WTC11 (cell line): ENCODE data around the gene CNTNAP2. TPM values are rescaled to one million over a fixed set of nuclear protein-coding genes. Genes with fewer than 3 reads are reported as not detected.

Experiments
- ATAC-seq: fragments of 200-7000 bp; cut with Tn5 transposase; 2 replicates; pipeline ENCODE4 v1.10.0; 2021; ENCODE audit warnings: mild to moderate bottlenecking, moderate library complexity
- CTCF ChIA-PET: fragments of 300-600 bp; sonication (Branson Sonifier 250); formaldehyde crosslinking; loops from one replicate; lab custom pipeline; 2021; ENCODE audit warnings: antibody characterized with exemption; lab: Charles Lee
- POLR2A ChIA-PET: fragments of 350-600 bp; sonication (Branson Sonifier 250); formaldehyde crosslinking; loops from one replicate; lab custom pipeline; 2021; ENCODE audit warnings: antibody characterized with exemption; lab: Charles Lee
- DNase-seq: peaks from one replicate; pipeline ENCODE4 v3.0.0; 2021; ENCODE audit warnings: low spot score
- H3K27ac Mint-ChIP-seq: 2 replicates; pipeline ENCODE4 v1.8.0; 2021; ENCODE audit warnings: mixed read lengths
- H3K27me3 Mint-ChIP-seq: 2 replicates; pipeline ENCODE4 v1.8.0; 2021; ENCODE audit warnings: low read depth, mild to moderate bottlenecking, moderate library complexity, mixed read lengths
- H3K36me3 Mint-ChIP-seq: 2 replicates; pipeline ENCODE4 v1.8.0; 2021; ENCODE audit warnings: mixed read lengths
- H3K4me1 Mint-ChIP-seq: 2 replicates; pipeline ENCODE4 v1.8.0; 2022; ENCODE audit warnings: mixed read lengths
- H3K4me3 Mint-ChIP-seq: 2 replicates; pipeline ENCODE4 v1.8.0; 2021; ENCODE audit warnings: mild to moderate bottlenecking, moderate library complexity, mixed read lengths
- H3K9me3 Mint-ChIP-seq: 2 replicates; pipeline ENCODE4 v1.8.0; 2021; ENCODE audit warnings: mixed read lengths
- ARID4B ChIP-seq: sonication (generic); formaldehyde crosslinking; IDR thresholded peaks from 2 replicates; pipeline ENCODE4 v1.8.0; 2023; ENCODE audit warnings: missing genetic modification reagents, mild to moderate bottlenecking, borderline replicate concordance
- HMGA2 ChIP-seq: fragments of 250-450 bp; sonication (Bioruptor Pico); IDR thresholded peaks from 2 replicates; pipeline ENCODE4 v1.4.0; 2021; ENCODE audit warnings: mild to moderate bottlenecking, moderate library complexity
- IRF2 ChIP-seq: sonication (generic); formaldehyde crosslinking; IDR thresholded peaks from 2 replicates; pipeline ENCODE4 v1.8.0; 2022; ENCODE audit warnings: low read depth, missing genetic modification reagents, borderline replicate concordance
- MXD4 ChIP-seq: fragments of 250-450 bp; sonication (Bioruptor Pico); IDR thresholded peaks from 2 replicates; pipeline ENCODE4 v1.8.0; 2021; ENCODE audit warnings: mild to moderate bottlenecking, moderate library complexity, borderline replicate concordance
- NR2C2 ChIP-seq: sonication (generic); formaldehyde crosslinking; IDR thresholded peaks from 2 replicates; pipeline ENCODE4 v1.8.0; 2022; ENCODE audit warnings: mild to moderate bottlenecking, missing genetic modification reagents
- OVOL2 ChIP-seq: fragments of 250-450 bp; sonication (Bioruptor Pico); IDR thresholded peaks from 2 replicates; pipeline ENCODE4 v1.9.0; 2021; ENCODE audit warnings: mild to moderate bottlenecking, borderline replicate concordance
- SMAD3 ChIP-seq: sonication (generic); formaldehyde crosslinking; IDR thresholded peaks from 2 replicates; pipeline ENCODE4 v1.8.0; 2022; ENCODE audit warnings: missing genetic modification reagents, mild to moderate bottlenecking, borderline replicate concordance
- SMAD4 ChIP-seq: sonication (generic); formaldehyde crosslinking; IDR thresholded peaks from 2 replicates; pipeline ENCODE4 v1.8.0; 2022; ENCODE audit warnings: mild to moderate bottlenecking, missing genetic modification reagents
- SP1 ChIP-seq: sonication (generic); formaldehyde crosslinking; conservative IDR thresholded peaks from 2 replicates; pipeline ENCODE4 v1.8.1; 2022; ENCODE audit warnings: missing genetic modification reagents
- TP53 ChIP-seq: sonication (generic); formaldehyde crosslinking; IDR thresholded peaks from 2 replicates; pipeline ENCODE4 v1.8.1; 2023; ENCODE audit warnings: mild to moderate bottlenecking, missing genetic modification reagents
- USF2 ChIP-seq: sonication (generic); formaldehyde crosslinking; IDR thresholded peaks from 2 replicates; pipeline ENCODE4 v1.8.1; 2023; ENCODE audit warnings: mild to moderate bottlenecking, missing genetic modification reagents, moderate library complexity
- ZBTB21 ChIP-seq: sonication (generic); formaldehyde crosslinking; IDR thresholded peaks from 2 replicates; pipeline ENCODE4 v1.8.1; 2023; ENCODE audit warnings: mild to moderate bottlenecking, missing genetic modification reagents, borderline replicate concordance
- ZNF138 ChIP-seq: sonication (generic); formaldehyde crosslinking; conservative IDR thresholded peaks from 2 replicates; pipeline ENCODE4 v1.8.1; 2022; ENCODE audit warnings: mild to moderate bottlenecking, moderate library complexity, missing genetic modification reagents
- ZNF416 ChIP-seq: fragments of 250-450 bp; sonication (Bioruptor Pico); IDR thresholded peaks from 2 replicates; pipeline ENCODE4 v1.9.0; 2021; ENCODE audit warnings: mild to moderate bottlenecking, inconsistent platforms
- ZNF423 ChIP-seq: fragments of 250-450 bp; sonication (Bioruptor Pico); IDR thresholded peaks from 2 replicates; pipeline ENCODE4 v2.1.2; 2022; ENCODE audit warnings: mild to moderate bottlenecking, moderate library complexity
- total RNA-seq: library from RNA; stranded (reverse); gene quantifications from 3 replicates; pipeline ENCODE4 v1.2.3, GENCODE V29; 2021
- TF ChIP-seq, protein P1 (sequence below): sonication (generic); formaldehyde crosslinking; IDR thresholded peaks from 2 replicates; pipeline ENCODE4 v1.8.1; 2023; ENCODE audit warnings: mild to moderate bottlenecking, missing genetic modification reagents
- TF ChIP-seq, protein P2 (sequence below): sonication (generic); formaldehyde crosslinking; IDR thresholded peaks from 2 replicates; pipeline ENCODE4 v1.8.1; 2023; ENCODE audit warnings: mild to moderate bottlenecking, missing genetic modification reagents
- TF ChIP-seq, protein P3 (sequence below): sonication (generic); formaldehyde crosslinking; IDR thresholded peaks from 2 replicates; pipeline ENCODE4 v1.8.1; 2022; ENCODE audit warnings: missing genetic modification reagents, borderline replicate concordance
- TF ChIP-seq, protein P4 (sequence below): sonication (generic); formaldehyde crosslinking; IDR thresholded peaks from 2 replicates; pipeline ENCODE4 v1.8.1; 2022; ENCODE audit warnings: low read depth, missing genetic modification reagents, borderline replicate concordance
- TF ChIP-seq, protein P5 (sequence below): sonication (generic); formaldehyde crosslinking; IDR thresholded peaks from 2 replicates; pipeline ENCODE4 v1.8.1; 2023; ENCODE audit warnings: mild to moderate bottlenecking, missing genetic modification reagents, borderline replicate concordance

Gene CNTNAP2
- total RNA-seq, 1 experiment from 2014 or later: 63.8 TPM

GRCh38 chr7:147670759-147671158 lies 1554.2 kb downstream of the CNTNAP2 start:
- TF ChIP-seq ZNF423 (CRISPR knock-in tag) (no peak), ZNF416 (no peak), SMAD3 (CRISPR knock-in tag) (no peak), NR2C2 (CRISPR knock-in tag) (no peak), MXD4 (no peak), ARID4B (no peak)
- TF ChIP-seq, protein P1, sequence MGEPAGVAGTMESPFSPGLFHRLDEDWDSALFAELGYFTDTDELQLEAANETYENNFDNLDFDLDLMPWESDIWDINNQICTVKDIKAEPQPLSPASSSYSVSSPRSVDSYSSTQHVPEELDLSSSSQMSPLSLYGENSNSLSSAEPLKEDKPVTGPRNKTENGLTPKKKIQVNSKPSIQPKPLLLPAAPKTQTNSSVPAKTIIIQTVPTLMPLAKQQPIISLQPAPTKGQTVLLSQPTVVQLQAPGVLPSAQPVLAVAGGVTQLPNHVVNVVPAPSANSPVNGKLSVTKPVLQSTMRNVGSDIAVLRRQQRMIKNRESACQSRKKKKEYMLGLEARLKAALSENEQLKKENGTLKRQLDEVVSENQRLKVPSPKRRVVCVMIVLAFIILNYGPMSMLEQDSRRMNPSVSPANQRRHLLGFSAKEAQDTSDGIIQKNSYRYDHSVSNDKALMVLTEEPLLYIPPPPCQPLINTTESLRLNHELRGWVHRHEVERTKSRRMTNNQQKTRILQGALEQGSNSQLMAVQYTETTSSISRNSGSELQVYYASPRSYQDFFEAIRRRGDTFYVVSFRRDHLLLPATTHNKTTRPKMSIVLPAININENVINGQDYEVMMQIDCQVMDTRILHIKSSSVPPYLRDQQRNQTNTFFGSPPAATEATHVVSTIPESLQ (CRISPR knock-in tag): no peak
- TF ChIP-seq, protein P2, sequence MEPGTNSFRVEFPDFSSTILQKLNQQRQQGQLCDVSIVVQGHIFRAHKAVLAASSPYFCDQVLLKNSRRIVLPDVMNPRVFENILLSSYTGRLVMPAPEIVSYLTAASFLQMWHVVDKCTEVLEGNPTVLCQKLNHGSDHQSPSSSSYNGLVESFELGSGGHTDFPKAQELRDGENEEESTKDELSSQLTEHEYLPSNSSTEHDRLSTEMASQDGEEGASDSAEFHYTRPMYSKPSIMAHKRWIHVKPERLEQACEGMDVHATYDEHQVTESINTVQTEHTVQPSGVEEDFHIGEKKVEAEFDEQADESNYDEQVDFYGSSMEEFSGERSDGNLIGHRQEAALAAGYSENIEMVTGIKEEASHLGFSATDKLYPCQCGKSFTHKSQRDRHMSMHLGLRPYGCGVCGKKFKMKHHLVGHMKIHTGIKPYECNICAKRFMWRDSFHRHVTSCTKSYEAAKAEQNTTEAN: no peak
- TF ChIP-seq, protein P3, sequence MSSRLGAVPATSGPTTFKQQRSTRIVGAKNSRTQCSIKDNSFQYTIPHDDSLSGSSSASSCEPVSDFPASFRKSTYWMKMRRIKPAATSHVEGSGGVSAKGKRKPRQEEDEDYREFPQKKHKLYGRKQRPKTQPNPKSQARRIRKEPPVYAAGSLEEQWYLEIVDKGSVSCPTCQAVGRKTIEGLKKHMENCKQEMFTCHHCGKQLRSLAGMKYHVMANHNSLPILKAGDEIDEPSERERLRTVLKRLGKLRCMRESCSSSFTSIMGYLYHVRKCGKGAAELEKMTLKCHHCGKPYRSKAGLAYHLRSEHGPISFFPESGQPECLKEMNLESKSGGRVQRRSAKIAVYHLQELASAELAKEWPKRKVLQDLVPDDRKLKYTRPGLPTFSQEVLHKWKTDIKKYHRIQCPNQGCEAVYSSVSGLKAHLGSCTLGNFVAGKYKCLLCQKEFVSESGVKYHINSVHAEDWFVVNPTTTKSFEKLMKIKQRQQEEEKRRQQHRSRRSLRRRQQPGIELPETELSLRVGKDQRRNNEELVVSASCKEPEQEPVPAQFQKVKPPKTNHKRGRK (CRISPR knock-in tag): no peak
- H3K9me3 Mint-ChIP-seq: peaks cover 6% of the 10 kb centered on the region
- no peak for ATAC-seq
- H3K4me1 Mint-ChIP-seq: no peaks in the 10 kb centered on the region
- no peak overlapping the region for H3K27ac Mint-ChIP-seq
- no peaks in the 10 kb centered on the region for H3K27me3 Mint-ChIP-seq
- no peaks in the 10 kb centered on the region for H3K36me3 Mint-ChIP-seq
- no peak overlapping the region for H3K4me3 Mint-ChIP-seq
- DNase-seq: no peak
- POLR2A ChIA-PET: no interaction called here
- CTCF ChIA-PET: no interaction called here

DNA sequence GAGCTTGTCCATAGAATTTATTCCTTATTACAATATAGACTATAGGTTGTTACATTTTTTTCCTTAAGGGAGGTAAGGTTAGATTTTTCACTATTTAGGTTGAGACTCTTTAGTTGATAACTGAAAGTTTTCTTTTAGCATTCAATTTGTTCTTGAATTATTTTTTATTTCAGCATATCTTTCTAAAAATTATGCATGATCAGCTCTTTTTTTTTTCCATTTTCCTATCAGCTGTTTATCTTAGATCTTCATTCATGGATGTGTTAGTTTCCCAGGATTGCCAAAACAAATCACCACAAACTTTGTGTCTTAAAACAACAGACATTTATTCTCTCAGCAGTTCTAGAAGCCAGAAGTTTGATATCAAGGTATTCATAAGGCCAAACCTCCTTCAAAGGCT lies 1558.1 kb downstream of the CNTNAP2 start:
- Mint-ChIP-seq H3K27me3 (no peaks in the 10 kb centered on the region), H3K27ac (no peak overlapping the region), H3K4me1 (no peaks in the 10 kb centered on the region), H3K9me3 (no peaks in the 10 kb centered on the region), H3K36me3 (no peaks in the 10 kb centered on the region), H3K4me3 (no peak overlapping the region)
- CTCF ChIA-PET: no interaction called here
- DNase-seq (no peak), ATAC-seq (no peak)
- POLR2A ChIA-PET: no interaction called here
- no peak for TF ChIP-seq USF2 (CRISPR knock-in tag)
- TF ChIP-seq, protein P4, sequence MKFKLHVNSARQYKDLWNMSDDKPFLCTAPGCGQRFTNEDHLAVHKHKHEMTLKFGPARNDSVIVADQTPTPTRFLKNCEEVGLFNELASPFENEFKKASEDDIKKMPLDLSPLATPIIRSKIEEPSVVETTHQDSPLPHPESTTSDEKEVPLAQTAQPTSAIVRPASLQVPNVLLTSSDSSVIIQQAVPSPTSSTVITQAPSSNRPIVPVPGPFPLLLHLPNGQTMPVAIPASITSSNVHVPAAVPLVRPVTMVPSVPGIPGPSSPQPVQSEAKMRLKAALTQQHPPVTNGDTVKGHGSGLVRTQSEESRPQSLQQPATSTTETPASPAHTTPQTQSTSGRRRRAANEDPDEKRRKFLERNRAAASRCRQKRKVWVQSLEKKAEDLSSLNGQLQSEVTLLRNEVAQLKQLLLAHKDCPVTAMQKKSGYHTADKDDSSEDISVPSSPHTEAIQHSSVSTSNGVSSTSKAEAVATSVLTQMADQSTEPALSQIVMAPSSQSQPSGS: no peak
- no peak for TF ChIP-seq OVOL2 (CRISPR knock-in tag)
- no peak for TF ChIP-seq SP1
- no peak for TF ChIP-seq HMGA2 (CRISPR knock-in tag)
- no peak for TF ChIP-seq ZNF138 (CRISPR knock-in tag)
- TF ChIP-seq ZBTB21: no peak
- TF ChIP-seq ZNF416: no peak
- no peak for TF ChIP-seq TP53 (CRISPR knock-in tag)
- no peak for TF ChIP-seq SMAD4 (CRISPR knock-in tag)
- no peak for TF ChIP-seq IRF2 (CRISPR knock-in tag)
- TF ChIP-seq SMAD3 (CRISPR knock-in tag): no peak
- TF ChIP-seq, protein P5, sequence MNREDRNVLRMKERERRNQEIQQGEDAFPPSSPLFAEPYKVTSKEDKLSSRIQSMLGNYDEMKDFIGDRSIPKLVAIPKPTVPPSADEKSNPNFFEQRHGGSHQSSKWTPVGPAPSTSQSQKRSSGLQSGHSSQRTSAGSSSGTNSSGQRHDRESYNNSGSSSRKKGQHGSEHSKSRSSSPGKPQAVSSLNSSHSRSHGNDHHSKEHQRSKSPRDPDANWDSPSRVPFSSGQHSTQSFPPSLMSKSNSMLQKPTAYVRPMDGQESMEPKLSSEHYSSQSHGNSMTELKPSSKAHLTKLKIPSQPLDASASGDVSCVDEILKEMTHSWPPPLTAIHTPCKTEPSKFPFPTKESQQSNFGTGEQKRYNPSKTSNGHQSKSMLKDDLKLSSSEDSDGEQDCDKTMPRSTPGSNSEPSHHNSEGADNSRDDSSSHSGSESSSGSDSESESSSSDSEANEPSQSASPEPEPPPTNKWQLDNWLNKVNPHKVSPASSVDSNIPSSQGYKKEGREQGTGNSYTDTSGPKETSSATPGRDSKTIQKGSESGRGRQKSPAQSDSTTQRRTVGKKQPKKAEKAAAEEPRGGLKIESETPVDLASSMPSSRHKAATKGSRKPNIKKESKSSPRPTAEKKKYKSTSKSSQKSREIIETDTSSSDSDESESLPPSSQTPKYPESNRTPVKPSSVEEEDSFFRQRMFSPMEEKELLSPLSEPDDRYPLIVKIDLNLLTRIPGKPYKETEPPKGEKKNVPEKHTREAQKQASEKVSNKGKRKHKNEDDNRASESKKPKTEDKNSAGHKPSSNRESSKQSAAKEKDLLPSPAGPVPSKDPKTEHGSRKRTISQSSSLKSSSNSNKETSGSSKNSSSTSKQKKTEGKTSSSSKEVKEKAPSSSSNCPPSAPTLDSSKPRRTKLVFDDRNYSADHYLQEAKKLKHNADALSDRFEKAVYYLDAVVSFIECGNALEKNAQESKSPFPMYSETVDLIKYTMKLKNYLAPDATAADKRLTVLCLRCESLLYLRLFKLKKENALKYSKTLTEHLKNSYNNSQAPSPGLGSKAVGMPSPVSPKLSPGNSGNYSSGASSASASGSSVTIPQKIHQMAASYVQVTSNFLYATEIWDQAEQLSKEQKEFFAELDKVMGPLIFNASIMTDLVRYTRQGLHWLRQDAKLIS (CRISPR knock-in tag): no peak
